IMR-90 (cell line): ENCODE measurements around the gene TEKT5. TPM values are rescaled to one million over a fixed set of nuclear protein-coding genes. Genes with fewer than 3 reads are reported as not detected.

Source experiments
- ATAC-seq: fragments of 200-7000 bp; cut with Tn5 transposase; 2 replicates; pipeline ENCODE4 v1.9.1; 2020; ENCODE audit warnings: low read depth, mild to moderate bottlenecking, moderate library complexity
- BruUV-seq: library from RNA; stranded (reverse); fragments of 400-500 nt; replicated peaks from 2 replicates; lab custom pipeline; 2021; lab: Mats Ljungman, UMichigan
- CTCF ChIA-PET: fragments of 300-600 bp; formaldehyde crosslinking; extraction: SDS; loops from one replicate; lab custom pipeline; 2021; ENCODE audit warnings: antibody characterized with exemption; lab: Yijun Ruan, JAX
- POLR2A ChIA-PET: fragments of 300-600 bp; sonication (Branson Sonifier 250); formaldehyde crosslinking; loops from one replicate; lab custom pipeline; 2022; ENCODE audit warnings: antibody characterized with exemption; ENCODE audit not compliant: unreplicated experiment; lab: Charles Lee
- DNase-seq: peaks from one replicate; pipeline ENCODE4 v3.0.0; 2013
- H2AFZ ChIP-seq: replicated peaks from 2 replicates; pipeline ENCODE3; 2013; ENCODE audit warnings: low read length, mild to moderate bottlenecking; ENCODE audit not compliant: poor library complexity
- H2AK5ac ChIP-seq: 2 replicates; pipeline ENCODE4 v1.6.1; 2013; ENCODE audit warnings: low read depth, low read length, inconsistent platforms
- H2AK9ac ChIP-seq: replicated peaks from 2 replicates; pipeline ENCODE3; 2013; ENCODE audit warnings: mild to moderate bottlenecking, low read depth, low read length, moderate library complexity; ENCODE audit not compliant: poor library complexity
- H2BK120ac ChIP-seq: 2 replicates; pipeline ENCODE4 v1.6.1; 2013; ENCODE audit warnings: low read depth, low read length, inconsistent platforms
- H2BK15ac ChIP-seq: 3 replicates; pipeline ENCODE4 v1.6.1; 2013; ENCODE audit warnings: low read depth, low read length, inconsistent platforms
- H2BK20ac ChIP-seq: 2 replicates; pipeline ENCODE4 v1.6.1; 2013; ENCODE audit warnings: low read depth, mild to moderate bottlenecking, inconsistent platforms, low read length, moderate library complexity
- H2BK5ac ChIP-seq: 2 replicates; pipeline ENCODE4 v1.6.1; 2013; ENCODE audit warnings: mild to moderate bottlenecking, low read depth, low read length, inconsistent platforms; ENCODE audit not compliant: poor library complexity, severe bottlenecking
- H3K14ac ChIP-seq: replicated peaks from 2 replicates; pipeline ENCODE4 v1.6.1; 2013; ENCODE audit warnings: low read depth, low read length, inconsistent platforms
- H3K18ac ChIP-seq: 2 replicates; pipeline ENCODE4 v1.6.1; 2013; ENCODE audit warnings: low read depth, low read length, control low read depth
- H3K23ac ChIP-seq: 2 replicates; pipeline ENCODE4 v1.6.1; 2013; ENCODE audit warnings: low read depth, low read length, inconsistent platforms
- H3K27ac ChIP-seq: 2 replicates; pipeline ENCODE4 v1.5.1; 2013; ENCODE audit warnings: mild to moderate bottlenecking, control low read depth, low read length; ENCODE audit not compliant: insufficient read depth
- H3K27me3 ChIP-seq: 2 replicates; pipeline ENCODE4 v1.6.1; 2013; ENCODE audit warnings: low read length; ENCODE audit not compliant: control insufficient read depth, insufficient read depth
- H3K36me3 ChIP-seq: 2 replicates; pipeline ENCODE4 v1.6.1; 2013; ENCODE audit warnings: low read length, mixed read lengths; ENCODE audit not compliant: control insufficient read depth, insufficient read depth
- H3K4ac ChIP-seq: 2 replicates; pipeline ENCODE4 v1.6.1; 2013; ENCODE audit warnings: low read depth, low read length, inconsistent platforms
- H3K4me1 ChIP-seq: 2 replicates; pipeline ENCODE4 v1.6.1; 2013; ENCODE audit warnings: low read length, mixed read lengths; ENCODE audit not compliant: control insufficient read depth, insufficient read depth
- H3K4me2 ChIP-seq: 2 replicates; pipeline ENCODE4 v1.6.1; 2013; ENCODE audit warnings: low read depth, mild to moderate bottlenecking, control low read depth, low read length, moderate library complexity
- H3K4me3 ChIP-seq: 2 replicates; pipeline ENCODE4 v1.5.1; 2013; ENCODE audit warnings: low read depth, mild to moderate bottlenecking, control low read depth, low read length, moderate library complexity; ENCODE audit not compliant: insufficient read depth
- H3K56ac ChIP-seq: 2 replicates; pipeline ENCODE4 v1.6.1; 2013; ENCODE audit warnings: low read length, inconsistent platforms; ENCODE audit not compliant: insufficient read depth; ENCODE audit errors: extremely low read depth
- H3K79me1 ChIP-seq, 2 experiments: 2 replicates each; pipeline ENCODE4 v1.6.1; 2013; ENCODE audit warnings: low read length in 2 of 2, inconsistent platforms in 1 of 2, low read depth in 1 of 2
- H3K9ac ChIP-seq: 2 replicates; pipeline ENCODE4 v1.6.1; 2013; ENCODE audit warnings: low read depth, low read length, control low read depth
- H3K9me1 ChIP-seq: 2 replicates; pipeline ENCODE4 v1.6.1; 2013; ENCODE audit warnings: low read length, inconsistent platforms; ENCODE audit not compliant: insufficient read depth
- H3K9me3 ChIP-seq: 2 replicates; pipeline ENCODE4 v1.6.1; 2013; ENCODE audit warnings: low read length; ENCODE audit not compliant: control insufficient read depth, insufficient read depth
- H4K20me1 ChIP-seq: 2 replicates; pipeline ENCODE4 v1.6.1; 2013; ENCODE audit warnings: low read length, inconsistent platforms; ENCODE audit not compliant: insufficient read depth
- H4K5ac ChIP-seq: 2 replicates; pipeline ENCODE4 v1.6.1; 2013; ENCODE audit warnings: mild to moderate bottlenecking, low read depth, low read length, control low read depth
- H4K8ac ChIP-seq, 2 experiments: 2 replicates each; pipeline ENCODE4 v1.6.1; 2013; ENCODE audit warnings: low read depth in 2 of 2, low read length in 2 of 2, control low read depth in 1 of 2, inconsistent platforms in 1 of 2
- H4K91ac ChIP-seq: 2 replicates; pipeline ENCODE4 v1.6.1; 2013; ENCODE audit warnings: low read depth, low read length, inconsistent platforms; ENCODE audit not compliant: insufficient read depth
- MAZ ChIP-seq: IDR thresholded peaks from 2 replicates; pipeline ENCODE4 v1.6.1; 2012; ENCODE audit warnings: low read depth, mild to moderate bottlenecking, low read length, improper control_type of control experiment, moderate library complexity, borderline replicate concordance
- WGBS, 2 experiments: methylation state at CpG; one replicate each; pipeline versions ENCODE4 v1.1.5 to v1.1.7; 2013; ENCODE audit warnings: missing lambda C conversion rate in 2 of 2; ENCODE audit not compliant: insufficient read length in 1 of 2; ENCODE audit errors: extremely low coverage in 2 of 2; 5-methylcytosine and 5-hydroxymethylcytosine counted together
- dilution Hi-C: fragments of 300-500 bp; cut with HindIII; formaldehyde crosslinking; loops from one replicate; pipeline ENCODE4 v1.14.3; 2018; ENCODE audit warnings: low sequenced_read_pairs; ENCODE audit not compliant: unreplicated experiment
- in situ Hi-C: fragments of 300-500 bp; cut with MboI; formaldehyde crosslinking; loops from 3 replicates; pipeline ENCODE4 v1.14.3; 2019; ENCODE audit warnings: low sequenced_read_pairs, inconsistent platforms, mixed read lengths
- intact Hi-C: fragments of 100-400 bp; cut with micrococcal nuclease; formaldehyde crosslinking; loops from 2 replicates; pipeline ENCODE4 v1.10.0; 2022
- polyA plus RNA-seq, 3 experiments: library from polyadenylated mRNA; depleted of rRNA; stranded (reverse); fragments of >200 nt; gene quantifications; 2 replicates each; pipeline ENCODE4 v1.2.3, GENCODE V29; 2012; ENCODE audit warnings: low replicate concordance in 1 of 3
- total RNA-seq: library from RNA; depleted of rRNA; stranded (reverse); fragments of >200 nt; gene quantifications from 2 replicates; pipeline ENCODE4 v1.2.3, GENCODE V29; 2012

The TEKT5 gene
- total and polyA plus RNA-seq, 2 of the 4 experiments (the other 2 are of a cell fraction), result 0.17 TPM; not detected in 1

DNA sequence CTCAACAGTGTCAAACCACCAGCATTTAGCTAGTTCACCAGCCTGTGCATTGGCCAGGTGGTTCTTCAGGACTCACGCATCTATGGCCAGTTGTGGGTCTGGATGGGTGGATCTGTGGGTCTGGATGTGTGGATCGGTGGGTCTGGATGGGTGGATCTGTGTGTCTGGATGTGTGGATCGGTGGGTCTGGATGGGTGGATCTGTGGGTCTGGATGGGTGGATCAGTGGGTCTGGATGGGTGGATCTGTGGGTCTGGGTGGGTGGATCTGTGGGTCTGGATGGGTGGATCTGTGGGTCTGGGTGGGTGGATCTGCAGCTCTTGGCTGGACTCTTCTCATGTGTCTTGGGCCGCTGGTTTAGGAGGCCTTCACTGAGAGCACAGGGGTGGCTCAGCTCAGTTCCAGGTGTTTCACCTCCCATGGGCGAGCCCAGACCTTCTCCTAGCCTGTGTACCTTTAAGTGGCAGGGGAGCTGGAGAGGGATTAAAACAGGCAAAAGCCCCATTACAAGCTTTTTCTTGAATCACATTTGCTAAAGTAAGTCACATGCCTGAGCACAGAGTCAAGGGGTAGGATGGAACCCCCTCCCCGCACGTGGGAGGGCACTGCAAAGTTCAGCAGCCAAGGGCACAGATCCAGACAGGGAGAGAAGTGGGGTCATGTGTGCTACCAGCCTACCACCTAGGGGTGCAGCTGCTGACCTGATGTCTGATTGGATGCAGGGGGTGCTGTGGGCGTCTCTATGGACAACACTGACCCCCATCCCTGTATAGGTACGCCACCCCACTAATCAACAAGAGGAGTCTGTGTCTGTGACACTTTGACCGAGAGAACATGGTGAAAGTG lies 45.5 kb upstream of the TEKT5 start:
- H3K4ac ChIP-seq, result no peak overlapping the region
- H3K18ac ChIP-seq, result no peak overlapping the region
- peaks cover 0 to 9% of the 10 kb centered on the region in 2 experiments; a peak in 2 of 4 replicates for H3K79me1 ChIP-seq
- no peak overlapping the region for H2BK5ac ChIP-seq
- no peak overlapping the region for H3K14ac ChIP-seq
- H4K5ac ChIP-seq, result no peak overlapping the region
- no peak overlapping the region for H3K4me2 ChIP-seq
- TF ChIP-seq MAZ, result no peak
- H3K27me3 ChIP-seq, result no peaks in the 10 kb centered on the region
- 100% methylated on average over 1 of the region's 10 CpGs; no CpG with 5 or more reads in 1 of the 2 experiments for WGBS, 2 experiments
- no peaks in the 10 kb centered on the region for H3K36me3 ChIP-seq
- H4K20me1 ChIP-seq, result no peaks in the 10 kb centered on the region; the same call in 1 of the 2 replicates
- H3K23ac ChIP-seq, result no peak overlapping the region
- intact Hi-C loops (no loop called here), dilution Hi-C loops (no loop called here), in situ Hi-C loops (loop anchor here (10.0 kb wide), 1 partner anchor 1585 kb away; no protein-coding TSS in a partner anchor)
- peaks cover 2% of the 10 kb centered on the region; the same call in 1 of the 2 replicates for H3K4me1 ChIP-seq
- peak overlapping the region; percentile 19 for H2AK9ac ChIP-seq
- 0 out of 2 replicates have a peak, but pooled peaks cover 4% of the 10 kb centered on the region for H3K9me1 ChIP-seq
- no peak overlapping the region; the same call in 1 of the 2 replicates for H4K91ac ChIP-seq
- ATAC-seq, result no peak
- ChIA-PET CTCF (interaction anchor here (0.6 to 1.3 kb wide), 2 partner anchors 160 to 226 kb away, joined by 3 to 5 read pairs; partner anchors contain the start of gene EMP2), POLR2A (no interaction called here)
- no peak overlapping the region for H3K56ac ChIP-seq
- no TSS peak for BruUV-seq
- H2AK5ac ChIP-seq, result peak overlapping the region; percentile 64
- no peak overlapping the region for H3K9ac ChIP-seq
- no peak overlapping the region for H3K27ac ChIP-seq
- no peak overlapping the region for H3K4me3 ChIP-seq
- no peak for DNase-seq
- H2AFZ ChIP-seq, result peak overlapping the region; percentile 49
- H4K8ac ChIP-seq, result no peak overlapping the region
- no peak overlapping the region for H2BK120ac ChIP-seq
- H3K9me3 ChIP-seq, result no peaks in the 10 kb centered on the region
- H2BK15ac ChIP-seq, result no peak overlapping the region
- no peak overlapping the region for H2BK20ac ChIP-seq
